ENCODE results near the gene MEX3B.
"Not testable (repeated sequence)": the region's sequence is repeated elsewhere in the genome, so short reads cannot be mapped to it uniquely, and the experiment has no call there.

MEX3B gene

DNA sequence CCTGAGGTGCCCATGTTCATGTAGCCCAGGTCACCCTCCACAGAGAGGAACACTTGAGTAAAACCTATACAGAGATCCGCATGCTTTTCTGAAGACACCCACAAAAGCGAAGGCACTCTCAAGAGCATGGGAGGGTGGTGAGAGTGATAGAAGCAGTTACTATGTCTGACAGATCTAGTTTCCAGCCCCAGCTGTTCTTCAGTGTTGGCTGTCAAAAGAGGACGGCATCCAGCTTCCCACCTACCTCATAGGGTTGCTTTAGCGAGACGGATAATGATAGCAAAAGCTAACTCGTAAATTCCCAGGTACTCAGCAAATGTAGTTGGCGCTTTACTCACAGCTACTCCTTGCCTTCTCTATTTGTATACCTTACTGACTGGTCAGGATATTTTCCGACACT, 3.0 kb upstream of the MEX3B start:
- no peak for DNase-seq (ENCODE audit: low spot score)

- no peak for DNase-seq (ENCODE audit: low spot score)
These were observed 1.9 kb upstream of the MEX3B start for GRCh38 chr15:82047453-82048400.

- DNase-seq (ENCODE audit: low spot score), result peak; percentile 82
These were observed 1.0 kb upstream of the MEX3B start for GRCh38 chr15:82046666-82047452.

DNA sequence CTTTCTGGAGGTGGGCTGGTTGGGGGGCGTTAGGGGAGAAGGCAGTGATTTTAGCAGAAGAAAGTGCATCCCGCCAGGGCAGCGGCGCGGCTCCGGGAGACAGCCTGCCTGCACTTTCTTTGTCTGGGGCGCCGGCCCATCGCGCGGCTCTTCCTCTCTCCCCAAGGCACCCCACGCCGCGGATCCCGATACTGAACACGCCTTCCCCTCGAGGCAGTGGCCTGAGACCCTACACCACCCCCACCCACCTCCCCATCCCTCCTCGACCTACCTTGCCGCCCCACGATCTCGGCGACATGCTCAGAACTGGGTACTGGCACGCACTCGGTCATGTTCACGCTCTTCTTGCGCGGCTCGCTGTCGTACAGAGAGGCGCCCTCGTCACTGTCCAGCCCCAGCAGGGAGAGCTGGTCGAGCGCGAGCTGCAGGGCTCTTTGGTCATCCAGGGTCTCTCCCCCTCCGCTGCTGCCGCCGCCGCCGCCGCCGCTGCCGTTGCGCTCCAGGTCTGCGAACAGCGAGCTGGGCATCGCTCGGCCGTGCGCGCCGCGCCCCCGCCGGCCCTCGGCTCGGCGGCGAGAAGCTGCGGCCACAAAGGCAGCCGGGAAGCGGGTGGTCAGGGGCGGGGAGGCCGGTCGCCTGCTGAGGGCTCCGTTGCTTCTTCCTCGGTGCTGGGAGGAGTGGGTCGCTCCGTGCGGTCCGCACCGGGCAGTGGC, 483 bp downstream of the MEX3B start:
- no peak for DNase-seq (ENCODE audit: low spot score)

GRCh38 chr15:82044373-82045178, 1.2 kb downstream of the MEX3B start:
- DNase-seq (ENCODE audit: low spot score), result no peak

DNA sequence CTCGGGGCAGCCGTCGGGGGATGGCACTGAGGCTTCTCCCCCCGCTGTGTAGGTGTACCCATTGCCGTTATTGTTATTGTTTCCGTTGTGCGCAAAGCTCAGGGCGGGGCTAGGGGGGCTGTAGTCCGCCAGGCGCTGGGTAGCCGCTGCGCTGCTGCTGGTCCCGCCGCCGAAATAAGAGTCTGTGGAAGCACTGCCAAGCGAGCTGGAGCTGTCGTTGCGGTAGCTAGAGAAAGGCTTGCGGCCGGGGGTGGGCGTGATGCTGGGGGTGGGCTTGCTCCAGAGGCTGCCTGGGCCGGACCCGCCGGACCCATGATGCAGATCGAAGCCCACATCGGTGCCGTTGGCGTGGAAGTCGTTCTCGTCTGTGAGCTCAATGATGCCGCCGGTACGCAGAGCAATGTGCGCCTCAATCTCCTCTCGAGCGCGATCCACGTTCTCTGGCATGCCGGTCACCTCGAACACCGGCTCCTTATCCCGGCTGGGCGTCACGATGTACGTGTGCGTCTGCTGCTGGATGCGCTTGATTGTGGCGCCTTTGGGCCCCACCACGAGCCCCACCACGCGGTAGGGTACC, 1.9 kb downstream of the MEX3B start:
- DNase-seq (ENCODE audit: low spot score), result no peak

DNA sequence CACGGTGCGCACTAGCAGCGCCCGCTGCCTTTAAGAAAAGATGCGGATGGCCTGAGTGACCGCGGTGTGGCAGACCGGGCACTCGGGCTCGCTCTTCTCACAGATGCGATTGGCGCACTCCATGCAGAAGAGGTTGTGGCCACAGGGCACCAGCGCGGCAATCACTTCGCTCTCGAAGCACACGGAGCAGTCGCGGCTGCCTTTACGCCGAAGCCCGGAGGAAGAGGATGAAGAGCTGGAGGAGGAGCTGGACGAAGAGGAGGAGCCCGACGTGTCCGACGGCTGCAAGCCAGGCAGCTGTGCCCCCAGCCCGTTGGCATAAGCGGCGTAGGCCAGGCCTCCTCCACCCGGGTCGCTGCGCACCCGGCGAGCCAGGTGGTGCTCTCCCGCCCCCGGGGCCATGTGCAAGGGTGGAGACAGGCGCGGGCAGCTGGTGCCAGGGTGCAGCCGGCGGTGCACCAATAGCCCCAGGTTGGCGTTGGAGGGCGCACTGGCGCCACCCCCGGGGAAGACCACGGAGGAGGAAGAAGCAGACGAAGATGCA, 2.6 kb downstream of the MEX3B start:
- no peak for DNase-seq (ENCODE audit: low spot score)

DNA sequence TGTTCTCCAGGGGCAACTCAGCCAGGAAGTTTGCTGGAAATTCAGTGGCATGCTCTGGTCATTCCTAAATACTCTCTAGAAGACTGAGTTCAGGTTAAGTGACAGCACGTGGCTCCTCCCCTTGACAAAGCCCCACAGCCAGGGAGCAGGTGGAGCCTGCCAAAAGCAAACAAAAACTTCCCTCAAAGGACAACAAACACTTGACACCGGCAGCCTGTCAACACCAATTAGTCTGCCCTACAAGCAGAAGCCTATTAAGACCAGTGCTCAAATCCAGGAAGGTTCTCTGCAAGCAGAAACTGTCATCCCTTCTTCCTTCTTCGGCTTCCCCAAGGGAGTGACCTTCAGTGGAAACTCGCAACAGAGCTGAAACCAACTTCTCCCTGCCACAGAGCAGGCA, 5.0 kb downstream of the MEX3B start:
- no peak for DNase-seq (ENCODE audit: low spot score)

DNA sequence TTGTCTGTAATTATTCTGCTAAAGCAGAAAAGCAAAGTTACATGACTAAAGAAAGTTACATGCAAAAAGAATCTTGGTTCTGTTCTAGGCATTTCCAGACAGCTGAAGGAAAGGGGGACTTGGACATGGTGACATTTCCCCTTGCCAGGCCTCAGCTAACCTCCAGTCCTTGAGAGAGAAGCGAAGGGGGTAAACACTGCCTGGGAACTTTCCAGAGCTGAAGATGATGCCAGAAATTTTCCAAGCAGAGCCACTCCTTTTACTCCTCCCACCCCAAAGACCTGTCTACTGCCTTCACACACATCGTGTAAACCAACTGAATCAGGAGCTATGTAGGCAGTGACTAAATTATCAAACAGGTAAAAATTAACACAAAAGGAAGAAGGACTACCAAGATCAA, 5.4 kb downstream of the MEX3B start:
- no peak for DNase-seq (ENCODE audit: low spot score)

GRCh38 chr15:82039871-82040270, 5.9 kb downstream of the MEX3B start:
- DNase-seq (ENCODE audit: low spot score), result no peak

DNA sequence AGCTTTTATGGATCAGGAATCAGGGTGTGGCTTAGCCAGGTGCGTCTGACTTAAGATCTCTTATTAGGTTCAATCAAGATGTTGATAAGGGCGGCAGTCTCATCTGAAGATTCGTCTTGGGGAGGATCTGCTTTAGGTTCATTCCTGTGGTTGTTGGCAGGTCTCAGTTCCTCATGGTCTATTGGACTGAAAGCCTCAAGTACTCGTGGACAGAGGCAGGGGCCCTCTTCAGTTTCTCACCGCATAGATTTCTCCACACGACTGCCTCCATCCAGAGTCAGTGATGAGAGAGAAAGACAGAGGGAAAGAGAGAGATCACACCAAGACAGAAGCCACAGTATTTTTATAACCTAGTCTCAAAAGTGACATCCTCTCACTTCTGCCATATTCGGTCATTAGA, 9.4 kb downstream of the MEX3B start:
- DNase-seq (ENCODE audit: low spot score), result no peak

- DNase-seq (ENCODE audit: low spot score), result no peak
These were observed 13.9 kb downstream of the MEX3B start for GRCh38 chr15:82031871-82032270.

DNA sequence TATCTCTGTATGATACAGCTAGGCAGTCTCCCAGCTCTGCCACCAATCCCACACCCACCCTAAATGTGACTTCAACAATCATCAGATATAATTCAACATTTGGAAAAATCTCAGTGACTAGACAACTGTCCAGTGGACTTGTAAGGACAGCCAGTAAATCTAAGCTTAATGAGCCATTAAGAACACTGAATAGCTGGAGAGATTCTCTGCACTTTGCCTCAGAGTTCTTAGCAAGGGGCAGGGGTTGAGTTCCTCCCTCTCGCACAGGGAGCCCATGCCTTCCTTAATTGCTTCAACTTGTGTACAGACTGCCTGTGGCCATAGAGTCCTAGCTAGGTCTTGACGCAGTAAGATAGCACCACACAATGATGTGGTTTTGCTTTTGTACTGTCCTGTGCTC, 15.6 kb downstream of the MEX3B start:
- DNase-seq (ENCODE audit: low spot score), result no peak

DNA sequence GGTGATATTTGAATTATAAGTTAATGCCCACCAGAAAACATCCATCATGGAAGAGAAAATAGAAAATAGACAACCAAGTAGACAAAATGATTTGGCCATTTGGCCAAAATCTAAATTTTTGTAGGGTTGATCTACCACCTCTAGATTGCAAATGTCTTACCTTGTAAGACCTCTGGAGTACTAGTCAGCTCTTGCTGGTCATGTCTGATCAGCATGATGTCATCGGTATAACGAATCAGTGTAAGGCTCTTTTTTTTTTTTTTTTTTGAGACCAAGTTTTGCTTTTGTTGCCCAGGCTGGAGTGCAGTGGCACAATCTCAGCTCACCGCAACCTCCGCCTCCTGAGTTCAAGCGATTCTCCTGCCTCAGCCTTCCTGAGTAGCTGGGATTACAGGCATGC, 17.7 kb downstream of the MEX3B start:
- DNase-seq (ENCODE audit: low spot score), result not testable (repeated sequence)

DNA sequence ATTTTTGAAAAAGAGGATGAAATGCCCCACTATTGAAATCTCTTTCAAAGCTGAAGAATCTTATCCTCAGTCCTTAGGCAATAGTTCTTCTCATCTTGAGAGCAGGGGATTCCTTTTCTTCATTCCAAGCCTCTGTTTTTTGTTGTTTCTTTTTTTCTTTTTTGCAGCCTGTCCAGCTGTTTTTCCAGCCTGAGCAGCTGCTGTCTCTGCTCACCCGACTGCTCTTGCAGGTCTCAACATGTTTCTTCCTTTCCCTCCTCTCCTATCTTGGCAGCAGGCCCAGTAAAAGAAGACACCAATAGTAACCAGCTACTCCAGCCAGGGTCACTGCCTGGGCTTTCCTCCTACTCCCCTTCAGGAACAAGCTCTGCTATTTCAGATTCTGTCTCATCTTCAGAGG, 23.8 kb downstream of the MEX3B start:
- DNase-seq (ENCODE audit: low spot score), result no peak

DNA sequence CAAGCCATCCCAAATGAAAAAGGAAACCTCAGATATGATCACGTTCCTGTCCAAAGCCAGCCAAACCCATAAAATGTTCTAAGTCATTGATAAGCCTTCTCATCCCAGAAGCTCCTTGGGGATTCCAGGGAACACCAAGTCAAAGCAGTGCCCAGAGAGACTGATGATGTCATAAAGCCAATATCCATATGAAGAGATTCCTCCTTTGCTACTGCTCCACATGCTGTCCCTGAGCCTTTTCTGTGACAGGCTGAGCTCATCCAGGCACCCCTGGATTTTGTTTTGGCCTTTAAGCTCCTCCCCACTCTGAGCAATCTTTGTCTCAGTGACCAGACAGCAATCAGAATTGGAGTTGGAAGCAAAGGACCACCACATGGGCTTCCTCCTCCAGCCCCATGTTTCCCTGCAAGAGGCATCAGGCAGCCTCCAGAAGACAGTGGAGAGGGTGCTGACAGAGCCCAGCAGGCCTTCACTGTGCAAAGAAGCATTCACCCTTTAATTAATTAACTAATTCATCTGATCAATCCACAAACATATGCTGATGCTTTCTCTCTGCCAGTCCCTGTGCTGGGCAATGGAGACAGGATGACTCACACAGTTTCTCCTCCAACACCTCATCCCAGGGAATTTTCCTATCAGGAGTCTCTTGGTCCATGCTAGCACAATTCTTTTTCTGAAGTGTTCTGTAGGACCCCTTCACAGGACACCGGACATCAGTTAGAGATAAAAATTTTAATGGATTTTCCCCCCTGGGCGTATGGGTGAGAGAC, 25.0 kb downstream of the MEX3B start:
- DNase-seq (ENCODE audit: low spot score), result no peak

- no peak for DNase-seq (ENCODE audit: low spot score)
These were observed 27.6 kb downstream of the MEX3B start for GRCh38 chr15:82018201-82018600.

DNA sequence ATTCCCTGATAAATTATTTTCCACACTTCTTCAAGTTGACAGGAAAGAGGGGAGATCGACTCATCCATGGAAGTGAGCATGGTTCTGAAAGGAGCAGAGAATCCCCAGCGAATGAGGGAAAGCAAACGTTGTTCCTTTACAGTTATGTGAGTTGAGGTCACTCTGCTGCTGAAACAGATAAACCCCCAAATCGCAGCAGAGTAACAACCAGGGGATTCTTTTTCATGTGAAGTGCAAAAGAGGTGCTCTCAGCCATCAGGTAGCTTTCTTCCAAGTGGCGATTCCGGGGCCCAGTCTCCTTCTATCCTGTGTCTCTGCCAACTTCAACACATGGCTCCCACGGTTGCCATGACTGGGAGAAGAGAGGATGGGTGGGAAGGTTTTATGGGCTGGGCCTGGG, 28.2 kb downstream of the MEX3B start:
- DNase-seq (ENCODE audit: low spot score), result no peak

DNA sequence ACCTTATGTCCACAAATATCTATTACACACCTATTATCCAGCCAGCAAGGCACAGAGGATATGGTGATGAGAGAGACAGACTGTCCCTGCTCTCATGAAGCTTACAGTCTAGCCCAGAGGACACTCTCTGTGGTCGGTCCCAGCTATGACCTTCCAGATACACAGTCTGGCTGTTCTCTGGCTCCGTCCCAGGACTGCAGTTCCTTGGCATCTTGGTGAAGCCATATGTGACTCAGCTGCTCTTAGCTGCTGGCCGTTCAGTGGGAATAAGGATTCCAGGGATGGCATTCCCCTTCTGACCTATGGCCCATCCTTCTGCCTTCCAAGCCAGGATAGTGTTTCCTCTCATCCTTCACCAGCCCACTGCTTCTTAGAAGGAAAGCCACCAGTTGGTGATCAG, 30.8 kb downstream of the MEX3B start:
- DNase-seq (ENCODE audit: low spot score), result no peak

GRCh38 chr15:82012908-82013307, 32.9 kb downstream of the MEX3B start:
- DNase-seq (ENCODE audit: low spot score), result no peak

Measured in COLO829 (cell line).